ENCODE data around the gene CHMP5. TPM values are rescaled to one million over a fixed set of nuclear protein-coding genes. Genes with fewer than 3 reads are reported as not detected.

The CHMP5 gene
- polyA plus RNA-seq, 3 donors = 33.5 to 72.5 (median 65.0) TPM

DNA sequence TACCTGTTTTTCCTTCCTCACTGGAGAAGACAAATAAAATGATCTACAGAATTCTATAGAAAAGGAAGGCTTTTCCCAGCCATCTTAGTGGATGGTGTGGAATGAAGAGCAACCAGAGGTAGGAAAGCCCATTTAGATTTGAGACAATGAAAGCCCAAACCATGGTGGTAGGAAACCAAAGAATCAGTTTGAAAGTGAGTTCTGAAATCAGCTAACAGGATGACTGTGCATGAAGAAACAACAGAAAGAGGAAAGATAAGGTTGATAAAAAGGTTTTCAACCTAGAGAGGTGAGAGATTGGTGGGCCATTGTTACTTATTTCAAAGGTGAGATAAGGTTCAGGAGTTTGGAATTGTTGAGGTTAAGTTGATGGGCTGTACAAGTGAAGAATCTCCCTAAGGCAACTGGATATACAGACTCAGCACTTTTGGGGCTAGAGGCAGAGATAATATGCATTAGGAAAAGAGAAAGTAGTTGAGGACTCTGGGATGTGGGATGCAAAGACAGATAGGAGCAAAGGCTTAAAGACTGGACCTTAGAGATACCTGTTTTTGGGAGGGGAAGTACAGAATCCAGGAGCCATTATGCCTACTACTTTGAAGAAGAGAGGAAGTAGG, 2.4 kb downstream of the CHMP5 start:
- TF ChIP-seq, protein P1, sequence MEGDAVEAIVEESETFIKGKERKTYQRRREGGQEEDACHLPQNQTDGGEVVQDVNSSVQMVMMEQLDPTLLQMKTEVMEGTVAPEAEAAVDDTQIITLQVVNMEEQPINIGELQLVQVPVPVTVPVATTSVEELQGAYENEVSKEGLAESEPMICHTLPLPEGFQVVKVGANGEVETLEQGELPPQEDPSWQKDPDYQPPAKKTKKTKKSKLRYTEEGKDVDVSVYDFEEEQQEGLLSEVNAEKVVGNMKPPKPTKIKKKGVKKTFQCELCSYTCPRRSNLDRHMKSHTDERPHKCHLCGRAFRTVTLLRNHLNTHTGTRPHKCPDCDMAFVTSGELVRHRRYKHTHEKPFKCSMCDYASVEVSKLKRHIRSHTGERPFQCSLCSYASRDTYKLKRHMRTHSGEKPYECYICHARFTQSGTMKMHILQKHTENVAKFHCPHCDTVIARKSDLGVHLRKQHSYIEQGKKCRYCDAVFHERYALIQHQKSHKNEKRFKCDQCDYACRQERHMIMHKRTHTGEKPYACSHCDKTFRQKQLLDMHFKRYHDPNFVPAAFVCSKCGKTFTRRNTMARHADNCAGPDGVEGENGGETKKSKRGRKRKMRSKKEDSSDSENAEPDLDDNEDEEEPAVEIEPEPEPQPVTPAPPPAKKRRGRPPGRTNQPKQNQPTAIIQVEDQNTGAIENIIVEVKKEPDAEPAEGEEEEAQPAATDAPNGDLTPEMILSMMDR (IDR thresholded peaks at IDR 0.05) = no peak
- peaks cover 59 to 69% of the 10 kb centered on the region in 2 donors for H3K36me3 ChIP-seq (replicated peaks in 1 of 2; ENCODE audit: control insufficient read depth in 1 of 2, insufficient read depth in 2 of 2, low read length in 2 of 2)
- H3K4me1 Mint-ChIP-seq = peaks cover 35% of the 10 kb centered on the region
- H3K9ac ChIP-seq (ENCODE audit: insufficient read depth, low read length, poor library complexity, severe bottlenecking) = no peak overlapping the region
- H2AFZ ChIP-seq (ENCODE audit: insufficient read depth, low read depth, low read length, poor library complexity, severe bottlenecking) = no peak overlapping the region
- peaks cover 0 to 1% (median 0%) of the 10 kb centered on the region in 3 donors for H3K27me3 Mint-ChIP-seq (ENCODE audit: low read depth in 3 of 3)
- H3K79me2 ChIP-seq (ENCODE audit: insufficient read depth, low read length) = peaks cover 55% of the 10 kb centered on the region
- no peaks in the 10 kb centered on the region for H3K27me3 ChIP-seq (ENCODE audit: control insufficient read depth in 2 of 2, insufficient read depth in 2 of 2, low read length in 2 of 2)
- H3K4me2 ChIP-seq (replicated peaks; ENCODE audit: extremely low read depth, low read length, poor library complexity, severe bottlenecking) = no peak overlapping the region
- H3K27ac ChIP-seq (ENCODE audit: low read depth in 1 of 2, low read length in 2 of 2) = peak overlapping the region in 1 of 2 donors; percentile 38
- H3K36me3 Mint-ChIP-seq = peaks cover 49 to 65% of the 10 kb centered on the region in 2 donors
- no peak overlapping the region for H3K4me3 ChIP-seq (replicated peaks in 1 of 3; ENCODE audit: low read depth in 2 of 3, low read length in 3 of 3)
- intact Hi-C loops (cut with micrococcal nuclease) = loop anchor here in 1 of 2 donors (10.0 kb wide), 3 partner anchors 102 to 242 kb away; partner anchors contain the start of genes B4GALT1, DNAJA1 and SMU1
- H3K4me1 ChIP-seq (ENCODE audit: control insufficient read depth in 1 of 2, insufficient read depth in 2 of 2, low read length in 2 of 2) = peaks cover 22 to 26% of the 10 kb centered on the region in 2 donors
- DNase-seq = no peak
- no peak overlapping the region for H3K4me3 Mint-ChIP-seq
- peaks cover 0 to 2% (median 0%) of the 10 kb centered on the region in 7 donors for H3K9me3 Mint-ChIP-seq
- H3K9me3 ChIP-seq (replicated peaks in 1 of 2; ENCODE audit: control insufficient read depth in 1 of 2, insufficient read depth in 1 of 2, low read length in 2 of 2) = no peaks in the 10 kb centered on the region
- peak overlapping the region in 3 of 7 donors; percentile 2 to 16 (median 4) for H3K27ac Mint-ChIP-seq
- H4K20me1 ChIP-seq (ENCODE audit: insufficient read depth, low read length) = peaks cover 15% of the 10 kb centered on the region

DNA sequence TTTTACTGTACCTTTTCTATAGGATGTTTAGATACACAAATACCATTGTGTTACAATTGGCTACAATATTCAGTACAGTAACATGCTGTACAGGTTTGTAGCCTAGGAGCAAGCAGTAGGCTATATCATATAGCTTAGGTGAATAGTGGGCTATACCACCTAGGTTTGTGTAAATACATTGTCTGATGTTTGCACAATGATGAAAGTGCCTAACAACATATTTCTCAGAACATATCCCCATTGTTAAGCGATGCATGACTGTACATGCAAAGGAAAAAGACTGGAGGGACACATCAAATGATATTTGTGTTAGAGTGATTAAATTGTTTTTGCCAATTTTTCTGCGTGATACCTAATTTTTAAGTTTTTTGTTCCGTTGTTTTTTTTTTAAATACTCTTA, 5.3 kb downstream of the CHMP5 start:
- Histone ChIP-seq H3K79me2 (ENCODE audit: insufficient read depth, low read length) (peaks cover 33% of the 10 kb centered on the region), H3K27me3 (ENCODE audit: control insufficient read depth in 2 of 2, insufficient read depth in 2 of 2, low read length in 2 of 2) (no peaks in the 10 kb centered on the region), H3K4me3 (replicated peaks in 1 of 3; ENCODE audit: low read depth in 2 of 3, low read length in 3 of 3) (no peak overlapping the region), H4K20me1 (ENCODE audit: insufficient read depth, low read length) (peaks cover 4% of the 10 kb centered on the region), H3K36me3 (replicated peaks in 1 of 2; ENCODE audit: control insufficient read depth in 1 of 2, insufficient read depth in 2 of 2, low read length in 2 of 2) (peaks cover 75 to 92% of the 10 kb centered on the region in 2 donors), H3K27ac (ENCODE audit: low read depth in 1 of 2, low read length in 2 of 2) (no peak overlapping the region), H3K9ac (ENCODE audit: insufficient read depth, low read length, poor library complexity, severe bottlenecking) (no peak overlapping the region), H3K4me1 (ENCODE audit: control insufficient read depth in 1 of 2, insufficient read depth in 2 of 2, low read length in 2 of 2) (peaks cover 9% of the 10 kb centered on the region in 2 donors), H3K4me2 (replicated peaks; ENCODE audit: extremely low read depth, low read length, poor library complexity, severe bottlenecking) (no peak overlapping the region), H2AFZ (ENCODE audit: insufficient read depth, low read depth, low read length, poor library complexity, severe bottlenecking) (no peak overlapping the region), H3K9me3 (replicated peaks in 1 of 2; ENCODE audit: control insufficient read depth in 1 of 2, insufficient read depth in 1 of 2, low read length in 2 of 2) (no peaks in the 10 kb centered on the region)
- intact Hi-C loops (cut with micrococcal nuclease) = no loop called here
- no CpG with 5 or more reads among the region's 3 CpGs for WGBS (ENCODE audit: insufficient coverage)
- Mint-ChIP-seq H3K27ac (no peak overlapping the region), H3K9me3 (no peaks in the 10 kb centered on the region), H3K36me3 (peaks cover 67 to 84% of the 10 kb centered on the region in 2 donors), H3K4me1 (peaks cover 19% of the 10 kb centered on the region), H3K4me3 (no peak overlapping the region), H3K27me3 (ENCODE audit: low read depth in 3 of 3) (peaks cover 0 to 1% (median 0%) of the 10 kb centered on the region in 3 donors)
- TF ChIP-seq, protein P1 (IDR thresholded peaks at IDR 0.05) = no peak
- no peak for DNase-seq

All from CD14-positive monocyte (primary cell).